ENCODE data around the gene CMTM7. TPM values are rescaled to one million over a fixed set of nuclear protein-coding genes. Genes with fewer than 3 reads are reported as not detected.

Gene CMTM7
- total and polyA plus RNA-seq, 2 of the 13 experiments (the other 11 are each of a cell fraction or from before 2014, with no cell fraction given) = 20.9 to 21.4 TPM

- TF ChIP-seq ZNF597 (CRISPR knock-in tag; IDR thresholded peaks at IDR 0.05) (no peak), ZNF644 (CRISPR knock-in tag; IDR thresholded peaks at IDR 0.05; ENCODE audit: low read depth) (no peak), NCOA1 (CRISPR knock-in tag; IDR thresholded peaks at IDR 0.05) (no peak), FOXP1 (IDR thresholded peaks at IDR 0.05) (no peak), FOXP1 (CRISPR knock-in tag; IDR thresholded peaks at IDR 0.05) (no peak), NFYB (CRISPR knock-in tag; IDR thresholded peaks at IDR 0.05) (no peak; the same call in 1 of the 2 replicates), ZNF510 (CRISPR knock-in tag; IDR thresholded peaks at IDR 0.05; ENCODE audit: low read depth) (no peak), TFAP4 (IDR thresholded peaks at IDR 0.05; ENCODE audit: borderline replicate concordance, low read depth) (no peak), KDM5A (IDR thresholded peaks at IDR 0.05; ENCODE audit: borderline replicate concordance, low read length) (peak; percentile 55), ZBTB42 (CRISPR knock-in tag; IDR thresholded peaks at IDR 0.05) (no peak), ZNF615 (CRISPR knock-in tag; IDR thresholded peaks at IDR 0.05; ENCODE audit: borderline replicate concordance) (no peak), ZNF530 (CRISPR knock-in tag; IDR thresholded peaks at IDR 0.05; ENCODE audit: low read depth) (no peak), ZNF713 (CRISPR knock-in tag; IDR thresholded peaks at IDR 0.05) (no peak), FOXK2 (IDR thresholded peaks at IDR 0.05) (0 out of 2 replicates have a peak, but pooled peaks have one; percentile 42), TAF15 (IDR thresholded peaks at IDR 0.05; ENCODE audit: low read depth, low read length, poor library complexity, severe bottlenecking) (no peak)
- TF ChIP-seq, protein P1, sequence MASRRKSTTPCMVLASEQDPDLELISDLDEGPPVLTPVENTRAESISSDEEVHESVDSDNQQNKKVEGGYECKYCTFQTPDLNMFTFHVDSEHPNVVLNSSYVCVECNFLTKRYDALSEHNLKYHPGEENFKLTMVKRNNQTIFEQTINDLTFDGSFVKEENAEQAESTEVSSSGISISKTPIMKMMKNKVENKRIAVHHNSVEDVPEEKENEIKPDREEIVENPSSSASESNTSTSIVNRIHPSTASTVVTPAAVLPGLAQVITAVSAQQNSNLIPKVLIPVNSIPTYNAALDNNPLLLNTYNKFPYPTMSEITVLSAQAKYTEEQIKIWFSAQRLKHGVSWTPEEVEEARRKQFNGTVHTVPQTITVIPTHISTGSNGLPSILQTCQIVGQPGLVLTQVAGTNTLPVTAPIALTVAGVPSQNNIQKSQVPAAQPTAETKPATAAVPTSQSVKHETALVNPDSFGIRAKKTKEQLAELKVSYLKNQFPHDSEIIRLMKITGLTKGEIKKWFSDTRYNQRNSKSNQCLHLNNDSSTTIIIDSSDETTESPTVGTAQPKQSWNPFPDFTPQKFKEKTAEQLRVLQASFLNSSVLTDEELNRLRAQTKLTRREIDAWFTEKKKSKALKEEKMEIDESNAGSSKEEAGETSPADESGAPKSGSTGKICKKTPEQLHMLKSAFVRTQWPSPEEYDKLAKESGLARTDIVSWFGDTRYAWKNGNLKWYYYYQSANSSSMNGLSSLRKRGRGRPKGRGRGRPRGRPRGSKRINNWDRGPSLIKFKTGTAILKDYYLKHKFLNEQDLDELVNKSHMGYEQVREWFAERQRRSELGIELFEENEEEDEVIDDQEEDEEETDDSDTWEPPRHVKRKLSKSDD (CRISPR knock-in tag; IDR thresholded peaks at IDR 0.05; ENCODE audit: low read depth) = no peak
- TF ChIP-seq, protein P2, sequence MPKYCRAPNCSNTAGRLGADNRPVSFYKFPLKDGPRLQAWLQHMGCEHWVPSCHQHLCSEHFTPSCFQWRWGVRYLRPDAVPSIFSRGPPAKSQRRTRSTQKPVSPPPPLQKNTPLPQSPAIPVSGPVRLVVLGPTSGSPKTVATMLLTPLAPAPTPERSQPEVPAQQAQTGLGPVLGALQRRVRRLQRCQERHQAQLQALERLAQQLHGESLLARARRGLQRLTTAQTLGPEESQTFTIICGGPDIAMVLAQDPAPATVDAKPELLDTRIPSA (CRISPR knock-in tag; IDR thresholded peaks at IDR 0.05; ENCODE audit: borderline replicate concordance) = no peak
- TF ChIP-seq, protein P3, sequence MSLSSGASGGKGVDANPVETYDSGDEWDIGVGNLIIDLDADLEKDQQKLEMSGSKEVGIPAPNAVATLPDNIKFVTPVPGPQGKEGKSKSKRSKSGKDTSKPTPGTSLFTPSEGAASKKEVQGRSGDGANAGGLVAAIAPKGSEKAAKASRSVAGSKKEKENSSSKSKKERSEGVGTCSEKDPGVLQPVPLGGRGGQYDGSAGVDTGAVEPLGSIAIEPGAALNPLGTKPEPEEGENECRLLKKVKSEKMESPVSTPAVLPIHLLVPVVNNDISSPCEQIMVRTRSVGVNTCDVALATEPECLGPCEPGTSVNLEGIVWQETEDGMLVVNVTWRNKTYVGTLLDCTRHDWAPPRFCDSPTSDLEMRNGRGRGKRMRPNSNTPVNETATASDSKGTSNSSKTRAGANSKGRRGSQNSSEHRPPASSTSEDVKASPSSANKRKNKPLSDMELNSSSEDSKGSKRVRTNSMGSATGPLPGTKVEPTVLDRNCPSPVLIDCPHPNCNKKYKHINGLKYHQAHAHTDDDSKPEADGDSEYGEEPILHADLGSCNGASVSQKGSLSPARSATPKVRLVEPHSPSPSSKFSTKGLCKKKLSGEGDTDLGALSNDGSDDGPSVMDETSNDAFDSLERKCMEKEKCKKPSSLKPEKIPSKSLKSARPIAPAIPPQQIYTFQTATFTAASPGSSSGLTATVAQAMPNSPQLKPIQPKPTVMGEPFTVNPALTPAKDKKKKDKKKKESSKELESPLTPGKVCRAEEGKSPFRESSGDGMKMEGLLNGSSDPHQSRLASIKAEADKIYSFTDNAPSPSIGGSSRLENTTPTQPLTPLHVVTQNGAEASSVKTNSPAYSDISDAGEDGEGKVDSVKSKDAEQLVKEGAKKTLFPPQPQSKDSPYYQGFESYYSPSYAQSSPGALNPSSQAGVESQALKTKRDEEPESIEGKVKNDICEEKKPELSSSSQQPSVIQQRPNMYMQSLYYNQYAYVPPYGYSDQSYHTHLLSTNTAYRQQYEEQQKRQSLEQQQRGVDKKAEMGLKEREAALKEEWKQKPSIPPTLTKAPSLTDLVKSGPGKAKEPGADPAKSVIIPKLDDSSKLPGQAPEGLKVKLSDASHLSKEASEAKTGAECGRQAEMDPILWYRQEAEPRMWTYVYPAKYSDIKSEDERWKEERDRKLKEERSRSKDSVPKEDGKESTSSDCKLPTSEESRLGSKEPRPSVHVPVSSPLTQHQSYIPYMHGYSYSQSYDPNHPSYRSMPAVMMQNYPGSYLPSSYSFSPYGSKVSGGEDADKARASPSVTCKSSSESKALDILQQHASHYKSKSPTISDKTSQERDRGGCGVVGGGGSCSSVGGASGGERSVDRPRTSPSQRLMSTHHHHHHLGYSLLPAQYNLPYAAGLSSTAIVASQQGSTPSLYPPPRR (CRISPR knock-in tag; IDR thresholded peaks at IDR 0.05; ENCODE audit: borderline replicate concordance) = no peak
Observed at GRCh38 chr3:32502118-32502945, 110.7 kb downstream of the CMTM7 start, which contains the start of gene CMTM6 (continued).
